K562 (cell line): ENCODE data around the gene CTF1. TPM values are rescaled to one million over a fixed set of nuclear protein-coding genes. Genes with fewer than 3 reads are reported as not detected.

ENCODE experiments used
- CAMTA2 ChIP-seq: fragments of 250-450 bp; sonication (Bioruptor Pico); conservative IDR thresholded peaks from 2 replicates; pipeline ENCODE4 v1.5.1; 2022
- CBX1 ChIP-seq: sonication (generic); IDR thresholded peaks from 2 replicates; pipeline ENCODE4 v1.6.1; 2016; ENCODE audit warnings: antibody characterized with exemption, low read depth, mild to moderate bottlenecking
- CREB1 ChIP-seq, 2 experiments: sonication (generic) in 1 of 2; formaldehyde crosslinking in 1 of 2; IDR thresholded peaks; 2 replicates each; pipeline versions ENCODE4 v1.6.1 to v1.8.0; 2012 to 2022; ENCODE audit warnings: inconsistent platforms in 1 of 2, mild to moderate bottlenecking in 1 of 2, missing genetic modification reagents in 1 of 2, moderate library complexity in 1 of 2
- E2F1 ChIP-seq: sonication (generic); formaldehyde crosslinking; IDR thresholded peaks from 2 replicates; pipeline ENCODE4 v1.8.1; 2023; ENCODE audit warnings: mild to moderate bottlenecking, missing genetic modification reagents, moderate library complexity
- GTF3C2 ChIP-seq: IDR thresholded peaks from 3 replicates; pipeline ENCODE4 v1.6.1; 2011; ENCODE audit warnings: borderline replicate concordance, mild to moderate bottlenecking, moderate library complexity; ENCODE audit not compliant: insufficient read length; ENCODE audit errors: extremely low read depth
- HNRNPL ChIP-seq: fragments of 200-400 bp; formaldehyde crosslinking; IDR thresholded peaks from 2 replicates; pipeline ENCODE4 v1.6.1; 2017; ENCODE audit warnings: low read depth, mild to moderate bottlenecking, low read length
- ID3 ChIP-seq, 2 experiments: fragments of 250-450 bp in 1 of 2; fragments of 450-650 bp in 1 of 2; sonication (Bioruptor Pico) in 1 of 2; IDR thresholded peaks; 2 replicates each; pipeline versions ENCODE4 v1.6.1 to v1.8.0; 2016 to 2021; ENCODE audit warnings: mild to moderate bottlenecking in 2 of 2, moderate library complexity in 2 of 2, missing compliant biosample characterization in 1 of 2, missing genetic modification characterization in 1 of 2
- MIER1 ChIP-seq: fragments of 450-650 bp; IDR thresholded peaks from 2 replicates; pipeline ENCODE4 v1.6.1; 2016; ENCODE audit warnings: antibody characterized with exemption, mild to moderate bottlenecking, low read depth
- NCOA2 ChIP-seq, 2 experiments: fragments of 450-650 bp; IDR thresholded peaks; 2 replicates each; pipeline ENCODE4 v1.6.1; 2018; ENCODE audit warnings: mild to moderate bottlenecking in 2 of 2, moderate library complexity in 1 of 2; ENCODE audit not compliant: partially characterized antibody in 2 of 2
- NCOR1 ChIP-seq: fragments of 450-650 bp; IDR thresholded peaks from 2 replicates; pipeline ENCODE4 v1.6.1; 2016; ENCODE audit warnings: mild to moderate bottlenecking, moderate library complexity
- NEUROD1 ChIP-seq: fragments of 150-350 bp; IDR thresholded peaks from 2 replicates; pipeline ENCODE4 v1.6.1; 2014; ENCODE audit warnings: borderline replicate concordance, low read length, low read depth; ENCODE audit not compliant: partially characterized antibody
- POLR2A ChIP-seq: fragments of 450-650 bp; conservative IDR thresholded peaks from 2 replicates; pipeline ENCODE4 v1.6.1; 2016
- PURB ChIP-seq: sonication (generic); formaldehyde crosslinking; IDR thresholded peaks from 2 replicates; pipeline ENCODE4 v1.9.0; 2021; ENCODE audit warnings: low read depth, mild to moderate bottlenecking, missing genetic modification reagents
- PYGO2 ChIP-seq: fragments of 450-650 bp; IDR thresholded peaks from 2 replicates; pipeline ENCODE4 v1.6.1; 2016; ENCODE audit warnings: mild to moderate bottlenecking, missing genetic modification characterization, moderate library complexity, missing compliant biosample characterization
- SMARCB1 ChIP-seq: IDR thresholded peaks from 2 replicates; pipeline ENCODE4 v1.6.1; 2011; ENCODE audit warnings: improper control_type of control experiment, low read depth; ENCODE audit not compliant: insufficient read length
- TRIM28 ChIP-seq: fragments of 450-650 bp; IDR thresholded peaks from 2 replicates; pipeline ENCODE4 v1.6.1; 2017
- ZNF395 ChIP-seq: fragments of 200-800 bp; sonication (Bioruptor generic); IDR thresholded peaks from 2 replicates; pipeline ENCODE4 v1.6.1; 2017; ENCODE audit warnings: missing genetic modification characterization, missing compliant biosample characterization
- ZNF444 ChIP-seq: fragments of 250-450 bp; sonication (Bioruptor Pico); IDR thresholded peaks from 2 replicates; pipeline ENCODE4 v1.4.0; 2020; ENCODE audit warnings: mild to moderate bottlenecking, moderate library complexity
- ZNF584 ChIP-seq: fragments of 200-800 bp; sonication (Bioruptor generic); IDR thresholded peaks from 2 replicates; pipeline ENCODE4 v1.6.1; 2016; ENCODE audit warnings: low read depth, mild to moderate bottlenecking, missing genetic modification characterization, missing compliant biosample characterization
- ZNF644 ChIP-seq: fragments of 200-800 bp; sonication (Bioruptor generic); IDR thresholded peaks from 2 replicates; pipeline ENCODE4 v1.6.1; 2016; ENCODE audit warnings: low read depth, missing genetic modification characterization, missing compliant biosample characterization
- polyA plus RNA-seq, 8 experiments: library from polyadenylated mRNA; depleted of rRNA in 4 of 8; stranded (reverse) in 5 of 8; unstranded in 3 of 8; fragments of >200 nt; fragmentation: Nextera tagmentation in 2 of 8; fragmentation: Illumina TruSeq in 1 of 8; extraction: Ambion mirVana in 2 of 8; extraction: Trizol in 1 of 8; gene quantifications; 2 replicates each; pipeline versions ENCODE4 v1.2.1 to v1.2.3, GENCODE V29; 2011 to 2014; ENCODE audit warnings: inconsistent platforms in 1 of 8, missing spikeins in 1 of 8
- total RNA-seq, 7 experiments: library from RNA; depleted of rRNA in 6 of 7; stranded (reverse); fragments of >200 nt in 6 of 7; fragmentation: Illumina TruSeq in 2 of 7; extraction: Trizol in 2 of 7; gene quantifications; 2 replicates each; pipeline versions ENCODE4 v1.2.1 to v1.2.3, GENCODE V29; 2011 to 2021; ENCODE audit warnings: low replicate concordance in 1 of 7

The CTF1 gene
- total and polyA plus RNA-seq, 9 of the 15 experiments (the other 6 are each of a cell fraction or from before 2014, with no cell fraction given): 0.24 to 2.5 (median 0.44) TPM

GRCh38 chr16:30896889-30897733 is 697 bp downstream of the CTF1 start (continued):
- peak; percentile 36 for TF ChIP-seq GTF3C2
- TF ChIP-seq CBX1: no peak
- no peak for TF ChIP-seq SMARCB1
- peak; percentile 82 for TF ChIP-seq POLR2A
- no peak for TF ChIP-seq NCOA2 (IDR thresholded peaks at IDR 0.05; ENCODE audit: partially characterized antibody in 2 of 2)
- no peak for TF ChIP-seq CREB1 (IDR thresholded peaks at IDR 0.05)
- TF ChIP-seq CREB1 (CRISPR knock-in tag; IDR thresholded peaks at IDR 0.05): no peak
- no peak for TF ChIP-seq CAMTA2 (CRISPR knock-in tag)
- no peak for TF ChIP-seq ID3 (CRISPR knock-in tag; IDR thresholded peaks at IDR 0.05)
- TF ChIP-seq ID3 (tag; IDR thresholded peaks at IDR 0.05): no peak
- TF ChIP-seq MIER1: no peak
- no peak for TF ChIP-seq ZNF444 (CRISPR knock-in tag)
- TF ChIP-seq NEUROD1: no peak
- no peak for TF ChIP-seq E2F1 (CRISPR knock-in tag)
- peak; percentile 82; the same call in 1 of the 2 replicates for TF ChIP-seq ZNF644 (tag)
- TF ChIP-seq HNRNPL: no peak
- TF ChIP-seq PYGO2 (tag): no peak
- peak; percentile 92 for TF ChIP-seq ZNF395 (CRISPR knock-in tag)
- TF ChIP-seq ZNF584 (CRISPR knock-in tag): no peak
- no peak for TF ChIP-seq PURB (CRISPR knock-in tag)
- TF ChIP-seq TRIM28: no peak
- 0 out of 2 replicates have a peak, but pooled peaks have one; percentile 1 for TF ChIP-seq NCOR1
